Stimulated activated CD4-positive, alpha-beta T cell treated with anti-CD3 and anti-CD28 coated beads, Interleukin-4, amount 100 ng/mL, for 48 hours (primary cell): ENCODE measurements around the gene RASGRF1.
"Not testable (repeated sequence)": the region's sequence is repeated elsewhere in the genome, so short reads cannot be mapped to it uniquely, and the experiment has no call there.

Experiments
- DNase-seq, 2 donors: peaks; one replicate each; pipeline ENCODE4 v3.0.0-alpha.2; 2020; ENCODE audit warnings: low read depth in 2 of 2

Gene RASGRF1

DNA sequence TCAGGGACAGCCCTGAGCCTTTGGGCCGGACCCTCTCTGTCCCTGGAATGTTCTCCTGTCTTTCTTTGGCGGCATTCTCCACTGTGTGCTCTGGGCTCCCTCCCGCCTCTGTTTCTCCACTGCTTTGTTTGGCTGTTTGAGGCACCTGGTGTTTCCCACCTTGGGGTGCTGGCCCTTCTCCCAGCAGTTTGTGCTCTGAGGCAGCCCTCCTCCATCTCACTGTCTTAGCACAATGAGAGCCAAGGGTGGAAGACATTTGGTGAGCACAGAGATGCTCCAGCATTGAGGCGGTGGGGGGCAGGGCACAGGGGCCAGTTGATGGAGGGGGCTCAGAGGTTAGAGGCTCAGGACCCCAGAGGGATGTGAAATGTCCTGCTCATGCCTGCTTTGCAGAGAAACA is 54.3 kb downstream of the RASGRF1 start:
- DNase-seq: no peak

DNA sequence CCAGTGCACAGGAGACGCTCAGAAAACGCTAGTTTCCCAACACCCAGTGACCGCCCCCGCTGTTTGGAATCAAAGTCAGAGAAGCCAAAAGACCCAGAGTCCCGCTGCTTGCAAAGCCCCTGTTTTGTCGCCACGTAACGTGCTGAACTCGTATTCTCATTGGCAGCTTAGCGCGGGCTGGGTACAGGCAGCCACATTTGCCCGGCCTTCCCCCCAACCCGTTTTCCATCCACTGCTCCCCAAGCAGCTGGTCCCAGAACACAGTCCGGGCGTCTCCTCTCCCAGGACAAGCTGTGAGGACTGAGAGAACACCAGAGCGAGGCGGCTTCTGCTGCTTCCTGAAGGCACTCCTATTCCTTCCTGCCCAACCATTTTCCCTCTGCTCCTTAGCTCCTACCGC is 54.8 kb downstream of the RASGRF1 start:
- no peak for DNase-seq

DNA sequence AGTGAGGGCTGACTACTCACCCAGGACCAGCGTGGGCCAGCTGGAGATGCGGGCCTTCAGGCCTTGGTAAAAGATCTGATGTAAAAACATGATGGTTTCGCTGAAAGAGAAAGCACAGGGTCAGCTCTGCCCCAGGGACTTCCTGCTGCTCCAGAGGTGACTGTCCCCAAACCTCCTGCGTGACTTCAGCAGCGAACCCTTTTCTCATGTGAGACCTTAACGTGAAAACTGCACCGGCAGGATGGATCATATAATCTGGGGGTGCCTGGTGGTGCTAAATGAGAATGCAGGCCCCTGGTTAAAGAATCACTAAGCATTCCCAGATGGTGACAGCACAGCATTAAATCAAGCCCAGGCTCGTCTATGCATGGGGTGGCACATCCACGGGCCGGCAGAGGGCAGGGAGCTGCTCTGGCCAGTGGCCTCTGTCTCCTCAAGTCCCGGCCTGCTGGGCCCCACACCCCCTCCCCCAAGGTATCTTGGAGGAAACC is 55.4 kb downstream of the RASGRF1 start:
- DNase-seq: no peak

DNA sequence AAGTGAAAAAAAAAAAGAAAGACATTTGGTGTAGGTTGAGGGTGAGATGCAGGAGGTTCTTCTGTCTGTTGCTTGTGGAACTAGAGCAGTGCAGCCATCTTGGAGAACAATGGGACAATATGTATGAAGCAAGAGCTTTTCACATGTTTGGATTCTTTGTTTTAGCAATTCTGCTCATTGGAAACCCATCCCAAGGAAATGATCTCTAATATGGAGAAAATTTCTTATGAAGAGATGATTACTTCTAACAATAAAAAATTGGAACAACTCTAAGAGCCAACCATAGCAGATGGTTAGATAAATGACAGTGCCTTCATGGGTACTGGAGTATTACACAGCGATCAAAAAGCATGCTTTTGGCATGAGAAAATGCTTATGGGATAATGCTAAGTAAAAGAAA is 56.3 kb downstream of the RASGRF1 start:
- DNase-seq: no peak

DNA sequence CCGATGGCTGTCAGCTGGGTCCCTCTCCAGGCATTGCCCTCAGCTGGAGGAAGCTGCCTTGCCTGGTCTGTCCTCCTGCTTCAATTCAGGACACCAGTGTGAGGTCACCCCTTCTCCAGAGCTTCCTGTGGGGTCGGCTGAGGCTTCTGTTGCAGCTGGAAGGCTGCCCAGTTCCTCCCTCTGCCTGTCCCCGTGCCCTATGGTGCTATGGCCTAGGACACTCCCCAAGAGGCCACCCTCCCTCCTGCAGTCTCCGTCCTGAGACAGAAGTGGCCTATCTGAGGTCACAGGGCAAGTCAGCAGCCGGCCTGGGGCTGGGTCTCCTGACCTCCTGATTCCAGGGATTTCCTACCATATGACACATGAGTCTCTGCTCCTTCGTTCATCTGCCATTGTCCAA is 57.9 kb downstream of the RASGRF1 start:
- DNase-seq: no peak

DNA sequence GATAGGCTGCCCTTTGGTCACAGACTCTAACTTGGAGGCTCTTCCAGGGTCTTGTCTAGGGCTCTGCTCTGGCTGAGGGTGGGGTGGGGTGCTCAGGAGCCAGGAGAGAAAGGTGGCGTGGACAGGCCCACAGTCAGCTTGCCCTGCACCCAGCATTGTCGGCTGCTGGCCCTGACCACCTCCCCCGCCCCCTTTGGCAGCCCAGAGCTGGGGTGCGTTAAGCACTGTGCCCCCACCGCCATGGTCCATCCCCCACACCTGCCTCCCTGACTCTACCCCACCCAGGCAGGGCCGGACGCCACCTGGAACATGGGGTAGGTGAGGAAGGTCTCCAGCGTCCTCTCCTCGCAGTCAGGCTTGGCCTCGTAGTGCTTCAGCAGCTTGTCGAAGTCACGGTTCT is 58.8 kb downstream of the RASGRF1 start:
- DNase-seq: no peak

DNA sequence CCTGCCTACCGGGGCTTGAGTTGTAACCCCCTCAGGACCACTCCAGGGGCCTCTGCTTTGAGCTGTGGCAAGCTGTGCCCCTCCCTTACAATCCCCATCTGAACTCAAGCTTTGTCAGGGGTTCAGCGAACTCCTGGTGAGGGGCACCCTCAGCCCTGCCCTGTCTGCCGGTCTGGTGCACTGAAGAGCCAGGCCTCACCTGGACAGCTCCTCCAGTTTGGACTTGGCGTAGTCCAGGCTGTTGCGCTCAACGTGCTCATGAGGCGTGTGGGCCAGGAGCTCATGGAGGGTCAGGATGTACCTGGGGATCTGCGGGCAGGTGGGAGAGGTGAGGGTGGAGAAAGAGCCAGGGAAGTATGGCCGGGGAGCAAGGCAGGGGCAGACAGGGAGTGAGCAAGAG is 59.4 kb downstream of the RASGRF1 start:
- DNase-seq: no peak

DNA sequence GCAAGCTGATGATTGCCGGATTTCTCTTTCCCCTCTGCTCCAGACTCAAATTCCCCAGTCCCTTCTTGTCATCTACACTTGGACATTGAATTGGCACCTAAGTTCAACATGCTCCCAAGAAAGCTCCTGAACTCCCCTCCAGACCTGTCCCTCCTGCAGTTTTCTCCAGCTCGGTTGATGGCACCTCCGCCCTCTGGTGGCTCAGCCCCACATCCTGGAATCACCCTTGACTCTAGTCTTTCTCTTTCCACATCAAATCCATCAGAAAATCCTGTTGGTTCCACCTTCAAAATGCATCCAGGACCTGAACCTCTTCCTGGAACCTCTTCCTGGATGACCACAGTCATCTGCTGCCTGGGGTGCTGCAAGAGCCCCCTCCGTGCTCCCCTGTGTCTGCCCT is 60.1 kb downstream of the RASGRF1 start:
- DNase-seq: no peak

DNA sequence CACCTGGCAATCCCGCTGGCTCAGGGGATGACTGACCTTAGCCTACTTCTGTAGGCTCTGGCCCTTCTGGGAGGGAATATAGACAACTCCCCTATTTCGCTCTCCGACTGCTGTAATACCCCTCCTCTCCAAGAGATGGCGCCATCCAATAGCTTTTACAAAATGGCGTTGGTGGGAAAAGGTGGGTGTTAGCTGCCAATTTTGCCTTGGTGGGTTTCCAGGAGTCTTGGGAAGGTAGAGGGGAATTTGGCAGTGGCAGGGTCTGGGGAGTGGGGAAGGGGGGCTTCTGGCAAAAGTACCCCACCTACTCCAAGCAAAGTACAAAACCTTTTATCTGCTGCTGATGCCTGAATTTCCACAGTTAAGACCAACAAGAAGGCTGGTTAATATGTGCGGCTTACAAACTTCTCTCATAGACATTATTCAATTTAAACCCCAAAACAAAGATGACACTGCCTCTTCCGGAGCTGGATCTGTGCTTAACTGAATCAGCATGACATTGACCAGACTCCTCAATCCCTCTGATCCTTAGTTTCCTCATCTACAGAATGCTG is 62.1 kb downstream of the RASGRF1 start:
- peak; percentile 19 to 38 for DNase-seq

DNA sequence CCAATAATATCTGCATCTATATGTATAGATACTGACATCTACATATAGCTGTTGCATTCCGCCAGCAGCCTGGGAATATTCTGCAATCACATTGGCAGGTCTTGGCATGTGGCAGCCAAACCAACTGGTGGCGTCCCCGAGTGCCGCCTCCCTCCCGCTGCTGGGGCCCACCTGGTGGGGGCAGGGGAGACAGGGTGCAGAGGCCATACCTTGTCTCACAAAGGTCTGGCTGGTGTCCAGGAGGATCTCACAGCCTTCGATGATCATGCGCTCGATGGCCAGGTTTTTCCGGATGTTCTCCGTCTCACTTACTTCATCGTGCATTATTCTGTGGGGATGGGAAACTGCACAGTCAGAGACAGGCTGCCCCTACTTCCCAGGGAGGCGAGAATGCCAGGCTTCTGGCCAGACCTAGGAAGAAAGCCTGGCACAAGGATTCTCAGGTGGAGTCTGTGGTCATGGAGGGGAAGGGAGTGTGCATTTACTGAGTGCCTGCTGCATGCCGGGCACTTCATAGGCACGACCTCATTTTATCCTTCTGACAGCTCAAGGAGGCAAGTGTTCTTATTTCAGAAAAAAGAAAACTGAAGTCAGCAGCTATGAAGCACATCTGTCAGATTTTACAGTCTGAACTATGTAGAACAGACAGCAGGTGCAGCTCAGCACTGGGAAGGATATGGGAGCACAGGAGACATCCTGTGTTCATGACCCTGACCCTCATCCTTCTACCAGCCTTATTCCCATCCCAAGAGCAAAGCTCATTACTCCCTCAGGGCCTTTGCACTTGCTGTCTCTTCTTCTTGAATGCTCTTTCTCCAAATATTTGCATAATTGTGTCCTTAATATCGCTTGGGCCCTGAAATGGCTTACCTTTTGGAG is 62.8 kb downstream of the RASGRF1 start:
- no peak for DNase-seq

DNA sequence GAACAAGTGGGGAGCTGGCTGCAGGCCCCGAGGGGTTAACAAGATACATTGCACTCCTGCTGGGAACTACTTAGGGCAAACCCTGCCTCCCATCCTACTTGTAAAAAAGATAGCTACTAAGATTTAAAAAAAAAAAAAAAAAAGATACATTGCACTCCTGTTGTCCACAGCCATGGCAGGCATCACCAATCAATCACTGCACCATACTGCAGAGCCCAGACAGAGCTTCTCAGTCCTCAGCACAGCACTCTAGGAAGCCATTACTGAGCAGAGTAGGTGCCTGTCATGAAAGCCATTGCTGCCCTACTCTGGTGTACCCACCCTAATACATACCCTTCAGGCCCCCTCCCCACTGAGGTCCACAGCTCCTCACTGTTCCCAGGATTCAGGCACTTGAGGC is 64.8 kb downstream of the RASGRF1 start:
- DNase-seq: no peak

DNA sequence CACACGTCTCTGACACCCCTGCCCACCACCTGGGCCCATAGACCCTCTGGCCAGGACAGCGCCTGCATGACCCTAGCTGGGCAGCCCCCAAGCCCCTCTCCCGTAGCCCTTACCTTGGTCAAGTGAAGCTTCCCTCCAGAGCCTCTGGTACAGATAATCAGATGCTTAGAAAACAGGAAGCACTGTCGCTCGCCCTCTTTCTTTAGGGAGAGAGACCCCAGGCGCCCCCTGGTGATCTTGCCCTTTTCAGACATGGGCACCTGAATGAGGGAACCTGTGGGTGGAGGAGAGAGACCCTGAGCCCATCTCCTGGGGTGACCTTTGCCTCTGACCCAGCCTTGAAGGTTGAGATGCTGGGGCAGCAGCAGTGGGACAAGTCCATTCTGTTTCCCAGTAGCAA is 65.4 kb downstream of the RASGRF1 start:
- DNase-seq: no peak

DNA sequence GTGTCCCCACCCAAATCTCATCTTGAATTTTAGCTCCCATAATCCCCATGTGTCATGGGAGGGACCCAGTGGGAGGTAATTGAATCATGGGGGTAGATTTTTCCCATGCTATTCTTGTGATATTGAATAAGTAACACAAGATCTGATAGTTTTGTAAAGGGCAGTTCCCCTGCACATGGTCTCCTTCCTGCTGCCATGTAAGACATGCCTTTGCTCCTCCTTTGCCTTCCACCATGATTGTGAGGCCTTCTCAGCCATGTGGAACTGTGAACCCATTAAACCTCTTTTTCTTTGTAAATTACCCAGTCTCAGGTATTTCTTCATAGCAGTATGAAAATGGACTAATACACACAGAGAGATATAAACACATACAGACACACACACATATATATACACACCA is 66.1 kb downstream of the RASGRF1 start:
- not testable (repeated sequence) for DNase-seq

DNA sequence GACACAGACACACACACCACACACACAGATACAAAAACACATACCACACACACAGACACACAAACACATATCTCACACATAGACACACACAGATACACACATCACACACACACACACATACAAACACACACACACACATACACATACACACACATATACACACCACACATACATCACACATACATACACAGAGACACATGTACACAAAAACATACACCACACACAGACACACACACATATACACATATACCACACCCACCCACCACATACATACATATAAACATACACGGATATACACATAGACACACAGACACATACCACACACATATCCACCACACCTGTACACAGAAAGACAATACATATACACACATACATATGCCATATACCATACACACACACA is 66.7 kb downstream of the RASGRF1 start:
- DNase-seq: no peak

DNA sequence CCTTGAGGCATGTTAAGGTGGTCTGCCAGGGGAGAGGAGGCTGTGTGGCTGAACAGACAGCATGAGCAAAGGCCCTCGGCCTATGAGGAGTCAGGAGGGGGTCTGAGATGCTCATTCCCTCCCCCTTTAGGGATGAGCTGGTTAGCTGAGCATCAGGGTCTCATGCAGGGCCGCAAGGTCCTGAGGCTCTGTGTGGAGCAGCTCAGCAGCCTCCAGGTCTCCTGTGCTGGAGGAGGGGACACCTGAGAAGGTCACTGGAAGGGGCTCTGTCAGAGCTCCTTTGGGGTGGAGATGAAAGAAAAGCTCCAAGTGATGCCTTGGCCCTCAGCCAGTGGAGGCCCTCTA is 67.1 kb downstream of the RASGRF1 start:
- DNase-seq: no peak

DNA sequence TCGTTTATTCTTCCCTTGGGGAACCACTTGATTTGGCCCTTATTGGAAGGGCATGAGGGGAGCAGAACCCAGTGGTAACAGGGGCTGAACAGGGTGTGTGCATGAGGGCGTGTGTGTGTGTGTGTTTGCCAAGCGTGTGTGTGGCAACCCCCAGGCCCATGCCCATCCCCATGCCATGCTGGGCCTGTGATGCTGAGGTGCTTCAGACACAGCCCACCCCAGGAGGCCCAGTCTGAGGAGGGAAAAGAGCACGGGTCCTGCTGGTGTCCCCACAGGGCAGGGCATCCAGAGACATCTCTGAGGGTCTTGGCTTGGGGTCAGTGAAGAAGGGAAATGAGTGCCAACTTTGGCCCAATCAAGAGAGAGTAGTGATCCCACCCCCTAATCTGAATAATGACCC is 71.6 kb downstream of the RASGRF1 start:
- DNase-seq: no peak

DNA sequence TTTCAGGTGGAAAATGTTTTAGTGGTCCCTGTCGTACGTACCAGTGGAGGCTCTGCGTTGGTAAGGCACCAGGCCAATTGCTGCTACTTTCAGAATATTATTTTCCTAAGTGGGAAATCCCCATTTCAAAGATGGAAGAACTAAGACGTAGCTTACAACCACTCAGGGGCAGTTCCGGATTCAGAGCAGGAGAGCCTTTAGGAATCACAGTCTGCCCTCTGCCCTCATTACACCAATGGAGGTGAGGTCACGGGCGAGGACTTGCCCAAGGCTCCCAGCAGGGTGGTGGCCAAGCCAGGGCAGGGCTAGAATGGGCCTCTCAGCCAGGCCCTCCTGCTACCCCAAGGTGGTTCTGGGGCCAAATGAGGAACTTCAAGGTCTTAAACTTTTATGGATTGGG is 72.6 kb downstream of the RASGRF1 start:
- DNase-seq: no peak

DNA sequence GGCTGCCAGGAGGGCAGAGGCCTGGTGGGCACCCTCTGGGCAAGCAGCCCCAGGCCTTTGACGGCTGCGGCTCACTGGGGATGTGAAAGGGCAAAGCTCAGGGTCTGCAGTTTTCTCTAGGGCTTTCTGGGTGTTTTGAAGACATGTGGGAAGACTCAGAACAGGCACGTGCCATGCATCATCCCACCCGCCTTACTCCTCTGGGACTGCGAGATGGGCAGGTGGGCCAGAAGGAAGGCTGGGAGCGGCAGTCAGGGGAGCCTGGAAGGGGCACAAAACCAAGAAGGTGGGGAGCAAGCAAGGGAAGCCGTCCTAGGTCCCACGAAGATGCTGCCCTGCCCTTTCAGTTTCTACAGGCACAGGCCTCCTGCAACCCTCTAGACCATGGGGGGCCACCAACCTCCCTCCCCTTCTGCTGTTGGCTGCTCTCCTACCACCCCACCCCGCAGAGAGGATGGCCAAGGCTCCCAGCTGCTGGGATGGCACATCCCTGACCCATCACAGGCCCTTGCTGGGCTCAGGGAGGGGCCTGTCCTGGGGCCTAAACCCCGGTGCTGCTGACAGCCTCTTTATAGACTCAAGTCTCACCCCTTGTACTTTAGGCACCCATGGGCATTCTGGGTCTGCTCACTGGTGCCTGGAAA is 73.9 kb downstream of the RASGRF1 start:
- no peak for DNase-seq

DNA sequence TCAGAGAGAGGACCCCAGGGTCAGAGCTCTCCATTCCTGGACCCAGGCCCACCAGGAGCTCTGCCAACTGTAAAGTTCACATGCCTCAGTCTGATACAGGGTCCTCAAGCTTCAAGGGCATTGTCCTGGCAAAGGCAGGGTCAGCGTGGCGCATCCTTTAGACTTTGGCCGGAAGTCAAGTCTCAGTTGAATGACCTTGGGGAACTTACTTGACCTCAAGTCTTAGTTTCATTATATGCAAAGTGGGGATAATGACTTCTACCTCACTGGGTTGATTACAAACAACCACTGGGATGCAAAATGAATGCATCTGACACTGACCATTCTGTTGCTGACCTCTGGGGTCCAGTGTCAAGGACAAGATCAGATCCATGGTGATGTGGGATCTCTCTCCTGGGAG is 75.2 kb downstream of the RASGRF1 start:
- no peak for DNase-seq

DNA sequence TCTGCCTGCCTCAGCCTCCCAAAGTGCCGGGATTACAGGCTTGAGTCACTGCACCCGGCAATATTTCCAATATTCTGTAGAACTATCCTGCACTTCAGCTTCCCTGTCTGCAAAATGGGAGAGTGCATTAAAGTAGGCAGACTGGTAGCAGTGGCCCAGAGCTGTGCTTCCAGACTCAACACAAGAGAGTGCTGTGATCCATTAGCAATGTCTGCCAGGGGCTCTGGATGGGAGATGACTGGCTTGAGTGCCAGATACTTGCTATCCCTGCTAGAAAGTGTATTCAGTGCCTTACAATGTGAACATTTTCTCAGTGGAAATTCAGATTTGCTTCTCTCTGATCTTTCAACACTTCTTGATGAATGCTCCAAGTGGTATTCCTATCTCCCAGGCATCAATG is 80.3 kb downstream of the RASGRF1 start:
- DNase-seq: no peak

DNA sequence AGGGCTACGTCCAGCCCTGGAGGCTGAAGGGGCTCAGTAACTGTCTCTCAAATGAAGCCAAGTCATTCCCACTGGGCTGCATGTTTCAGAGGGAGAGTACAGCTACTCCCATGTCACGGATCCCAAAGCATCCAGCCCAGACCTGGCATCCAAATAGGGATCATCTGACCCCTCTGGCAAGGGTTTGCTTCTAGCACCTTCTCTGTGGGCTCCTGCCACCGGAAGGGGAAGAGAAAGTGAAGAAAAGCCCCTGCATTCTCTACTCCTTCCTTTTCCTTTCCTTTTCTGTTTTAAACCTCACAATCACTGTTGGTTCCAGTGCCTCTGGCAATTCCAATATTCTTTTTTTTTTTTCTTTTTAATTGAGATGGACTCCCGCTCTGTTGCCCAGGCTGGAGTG is 81.2 kb downstream of the RASGRF1 start:
- no peak for DNase-seq

DNA sequence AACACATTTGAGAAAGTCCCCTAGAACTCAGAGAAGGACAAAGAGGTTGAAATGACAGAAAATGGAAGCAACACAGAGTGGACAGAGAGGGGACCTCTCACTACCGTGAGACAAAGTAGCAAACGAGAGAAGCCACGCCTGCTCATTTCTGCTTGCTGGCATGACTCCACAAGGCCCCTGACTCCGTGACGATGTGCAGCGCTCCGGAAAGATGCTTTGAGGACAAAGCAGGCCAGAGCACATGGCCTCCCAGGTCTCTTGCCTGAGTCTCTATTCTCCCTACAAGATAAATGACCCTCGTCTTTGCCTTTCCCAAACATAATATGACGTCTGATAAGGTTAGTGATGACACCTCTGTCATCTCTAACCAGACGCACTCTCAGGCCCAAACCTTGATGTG is 81.9 kb downstream of the RASGRF1 start:
- DNase-seq: no peak

DNA sequence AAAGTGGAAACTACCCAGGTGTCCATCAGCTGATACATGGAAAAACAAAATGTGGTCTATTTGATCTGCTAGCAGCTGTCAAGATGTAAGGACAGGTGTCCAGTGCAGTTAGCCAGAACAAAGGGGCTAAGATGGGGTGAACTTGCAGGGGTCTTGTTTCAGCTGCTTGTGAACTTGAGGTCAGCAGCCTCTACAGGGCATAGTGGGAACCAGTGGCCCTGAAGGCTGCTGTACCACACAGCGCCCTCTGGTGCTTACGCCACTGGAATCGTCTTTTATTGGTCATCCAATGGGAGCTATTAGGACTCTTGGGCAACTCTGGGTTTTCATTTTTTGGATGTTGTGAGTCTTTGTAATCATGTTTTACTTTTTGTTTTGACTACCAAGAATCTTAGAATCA is 83.5 kb downstream of the RASGRF1 start:
- DNase-seq: peak; percentile 16 to 29
